Panc1 (cell line): ENCODE data around the gene STEAP3.

ENCODE experiments used
- CTCF ChIP-seq: fragments of 450-650 bp; IDR thresholded peaks from 2 replicates; pipeline ENCODE4 v1.5.1; 2017; ENCODE audit warnings: mild to moderate bottlenecking
- POLR2AphosphoS5 ChIP-seq: IDR thresholded peaks from 2 replicates; pipeline ENCODE4 v1.6.1; 2012; ENCODE audit warnings: mild to moderate bottlenecking, low read depth, low read length, moderate library complexity
- REST ChIP-seq, 2 experiments: IDR thresholded peaks; 2 replicates each; pipeline ENCODE4 v1.6.1; 2011 to 2012; ENCODE audit warnings: low read depth in 2 of 2, control low read depth in 1 of 2, low read length in 1 of 2, mild to moderate bottlenecking in 1 of 2, moderate library complexity in 1 of 2; ENCODE audit not compliant: insufficient read depth in 1 of 2
- SIN3A ChIP-seq: IDR thresholded peaks from 2 replicates; pipeline ENCODE4 v1.6.1; 2012; ENCODE audit warnings: low read depth, mild to moderate bottlenecking, low read length, moderate library complexity, borderline replicate concordance; ENCODE audit not compliant: insufficient read depth

GRCh38 chr2:119196301-119197125 lies 27.1 kb upstream of the STEAP3 start:
- TF ChIP-seq CTCF (no peak), POLR2AphosphoS5 (no peak), SIN3A (no peak), REST (IDR thresholded peaks at IDR 0.05; ENCODE audit: insufficient read depth in 1 of 2, low read depth in 2 of 2, low read length in 1 of 2) (no peak)
